Upper lobe of right lung (tissue), 1 donor: ENCODE measurements around the gene PLSCR4. TPM values are rescaled to one million over a fixed set of nuclear protein-coding genes. Genes with fewer than 3 reads are reported as not detected.

Source experiments
- ATAC-seq: fragments of 200-7000 bp; cut with Tn5 transposase; one replicate; pipeline ENCODE4 v1.9.1; 2020; ENCODE audit warnings: mild to moderate bottlenecking, moderate library complexity
- DNase-seq: peaks from one replicate; pipeline ENCODE4 v3.0.0-alpha.2; 2020
- H3K27ac ChIP-seq: fragments of 200-600 bp; one replicate; pipeline ENCODE4 v1.8.0; 2022
- H3K27me3 ChIP-seq: fragments of 200-600 bp; one replicate; pipeline ENCODE4 v1.8.0; 2022; ENCODE audit warnings: mild to moderate bottlenecking
- H3K36me3 ChIP-seq: fragments of 200-600 bp; one replicate; pipeline ENCODE4 v1.8.0; 2022
- H3K4me1 ChIP-seq: fragments of 200-600 bp; one replicate; pipeline ENCODE4 v1.8.0; 2022
- H3K4me3 ChIP-seq: fragments of 200-600 bp; one replicate; pipeline ENCODE4 v1.8.0; 2022; ENCODE audit warnings: mild to moderate bottlenecking
- H3K9me3 ChIP-seq: fragments of 200-600 bp; one replicate; pipeline ENCODE4 v1.8.0; 2022
- intact Hi-C: fragments of 100-400 bp; cut with DNase I; formaldehyde crosslinking; loops from one replicate; pipeline ENCODE4 v1.11.0; 2022
- total RNA-seq: library from RNA; stranded (reverse); fragmentation: NEBNext Ultra II Directional; extraction: Animal tissue kit (Norgen Biotek cat#: 25700); gene quantifications from one replicate; pipeline ENCODE4 v1.2.1, GENCODE V29; 2021
- TF ChIP-seq, protein P1 (sequence below): fragments of 200-600 bp; IDR thresholded peaks from one replicate; pipeline ENCODE4 v1.8.0; 2022; ENCODE audit warnings: antibody characterized with exemption
- donor health status: DM: no; HTN: yes; CAD: no; lungs with severe emphysema.

PLSCR4 gene
- total RNA-seq, 1 donor from 2014 or later = 84.1 TPM

DNA sequence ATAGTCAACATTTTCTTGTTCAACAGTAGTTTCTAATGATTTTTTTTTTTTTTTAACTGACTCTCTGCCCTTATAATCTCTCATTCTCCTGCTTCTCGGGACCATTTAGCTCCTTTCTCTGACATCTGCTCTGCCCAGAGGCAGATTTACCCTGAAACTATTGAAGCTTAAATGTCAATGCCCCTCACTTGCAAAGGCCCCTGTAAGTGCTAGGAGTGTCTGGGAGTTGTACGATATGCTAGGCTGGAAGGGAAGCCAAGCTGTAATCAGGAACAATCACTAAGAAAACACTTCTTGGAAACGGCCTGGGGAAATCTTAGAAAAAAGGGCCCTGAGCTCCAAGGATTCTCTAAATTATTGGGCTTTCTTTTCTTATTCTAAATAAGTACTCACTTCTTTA lies 84.1 kb downstream of the PLSCR4 start:
- Histone ChIP-seq H3K4me3 (no peak overlapping the region), H3K36me3 (no peaks in the 10 kb centered on the region), H3K4me1 (peaks cover 6% of the 10 kb centered on the region), H3K27me3 (no peaks in the 10 kb centered on the region), H3K27ac (no peak overlapping the region), H3K9me3 (no peaks in the 10 kb centered on the region)
- DNase-seq (no peak), ATAC-seq (no peak)
- TF ChIP-seq, protein P1, sequence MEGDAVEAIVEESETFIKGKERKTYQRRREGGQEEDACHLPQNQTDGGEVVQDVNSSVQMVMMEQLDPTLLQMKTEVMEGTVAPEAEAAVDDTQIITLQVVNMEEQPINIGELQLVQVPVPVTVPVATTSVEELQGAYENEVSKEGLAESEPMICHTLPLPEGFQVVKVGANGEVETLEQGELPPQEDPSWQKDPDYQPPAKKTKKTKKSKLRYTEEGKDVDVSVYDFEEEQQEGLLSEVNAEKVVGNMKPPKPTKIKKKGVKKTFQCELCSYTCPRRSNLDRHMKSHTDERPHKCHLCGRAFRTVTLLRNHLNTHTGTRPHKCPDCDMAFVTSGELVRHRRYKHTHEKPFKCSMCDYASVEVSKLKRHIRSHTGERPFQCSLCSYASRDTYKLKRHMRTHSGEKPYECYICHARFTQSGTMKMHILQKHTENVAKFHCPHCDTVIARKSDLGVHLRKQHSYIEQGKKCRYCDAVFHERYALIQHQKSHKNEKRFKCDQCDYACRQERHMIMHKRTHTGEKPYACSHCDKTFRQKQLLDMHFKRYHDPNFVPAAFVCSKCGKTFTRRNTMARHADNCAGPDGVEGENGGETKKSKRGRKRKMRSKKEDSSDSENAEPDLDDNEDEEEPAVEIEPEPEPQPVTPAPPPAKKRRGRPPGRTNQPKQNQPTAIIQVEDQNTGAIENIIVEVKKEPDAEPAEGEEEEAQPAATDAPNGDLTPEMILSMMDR = no peak
- intact Hi-C loops = no loop called here

DNA sequence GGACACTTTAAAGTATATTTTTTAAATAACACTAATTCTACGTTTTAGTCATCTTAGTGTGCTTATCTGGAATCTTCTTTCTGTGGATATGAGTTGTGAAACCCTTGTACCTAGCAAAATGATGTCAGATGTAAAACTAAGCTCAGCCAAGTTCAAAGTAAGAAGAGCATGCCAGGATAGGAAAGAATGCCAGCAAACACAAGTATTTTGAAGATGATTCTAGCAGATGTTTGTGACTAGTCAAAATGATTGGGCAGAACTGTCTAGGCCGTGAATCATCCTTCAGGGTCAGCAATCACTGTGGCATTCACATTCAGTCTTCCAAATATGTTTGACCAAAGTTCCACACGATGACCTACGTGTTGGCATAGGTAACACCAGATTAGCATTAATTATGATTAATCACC lies 84.5 kb downstream of the PLSCR4 start:
- TF ChIP-seq, protein P1 = no peak
- Histone ChIP-seq H3K27me3 (no peaks in the 10 kb centered on the region), H3K27ac (no peak overlapping the region), H3K4me1 (peaks cover 10% of the 10 kb centered on the region), H3K9me3 (no peaks in the 10 kb centered on the region), H3K4me3 (no peak overlapping the region), H3K36me3 (no peaks in the 10 kb centered on the region)
- ATAC-seq = no peak
- intact Hi-C loops = no loop called here
- no peak for DNase-seq

DNA sequence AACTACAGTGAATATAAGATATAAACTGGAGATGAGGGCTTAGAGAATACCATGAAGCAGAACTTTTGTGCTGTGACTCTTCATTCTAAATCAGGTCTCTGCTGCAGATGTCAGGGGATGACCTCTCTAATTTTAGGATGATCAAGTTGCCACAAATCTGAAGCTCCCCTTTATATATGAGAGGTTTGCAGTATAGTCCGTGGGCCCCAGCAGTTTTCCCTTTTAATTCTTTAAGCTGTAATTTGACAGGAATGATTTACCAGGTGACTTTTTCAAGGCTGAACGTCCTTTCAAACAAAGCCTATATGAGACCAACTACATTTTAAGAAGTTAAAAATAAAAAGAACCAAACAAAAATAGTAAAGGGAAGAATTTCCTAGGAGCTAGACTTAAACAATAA lies 85.0 kb downstream of the PLSCR4 start:
- no peaks in the 10 kb centered on the region for H3K27me3 ChIP-seq
- H3K4me3 ChIP-seq = no peak overlapping the region
- TF ChIP-seq, protein P1 = no peak
- no peaks in the 10 kb centered on the region for H3K9me3 ChIP-seq
- intact Hi-C loops = no loop called here
- no peaks in the 10 kb centered on the region for H3K36me3 ChIP-seq
- no peak overlapping the region for H3K27ac ChIP-seq
- H3K4me1 ChIP-seq = peaks cover 10% of the 10 kb centered on the region
- DNase-seq (no peak), ATAC-seq (no peak)

DNA sequence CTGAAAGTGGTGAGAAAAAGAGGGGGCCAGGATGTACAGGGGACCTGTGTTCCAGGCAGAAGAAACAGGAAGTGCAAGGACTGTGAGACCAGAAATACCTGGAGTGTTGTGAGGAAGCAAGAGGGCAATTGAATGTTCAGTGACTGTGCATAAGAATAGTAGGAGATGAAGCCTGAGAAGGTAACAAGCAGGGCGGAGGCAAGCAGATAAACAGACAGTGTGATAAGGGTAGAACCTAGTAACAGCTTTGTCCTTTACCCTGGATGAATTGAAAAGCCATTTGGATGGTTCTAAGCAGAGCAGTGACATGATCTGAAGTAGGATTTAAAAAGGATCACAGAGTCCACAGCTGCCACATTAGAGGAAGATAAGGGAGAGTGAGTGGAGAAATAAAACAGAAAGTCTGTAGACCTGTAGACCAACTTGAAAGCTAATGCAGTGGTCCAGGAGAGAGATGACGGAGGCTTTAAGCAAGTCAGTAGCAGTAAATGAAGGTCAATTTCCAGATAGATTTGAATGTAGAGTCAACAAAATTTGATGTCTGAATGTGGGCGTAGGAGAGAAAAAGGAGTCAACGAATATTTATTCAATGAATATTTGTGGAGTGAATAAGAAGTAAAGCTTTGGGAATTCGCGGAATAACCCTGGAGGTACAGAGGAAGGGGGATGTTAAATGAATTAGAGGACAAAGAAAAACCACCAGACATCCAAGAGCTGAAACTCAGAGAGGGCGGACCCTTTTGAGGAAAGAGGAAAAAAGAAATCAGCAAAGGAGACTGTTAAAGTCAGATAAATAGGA lies 85.7 kb downstream of the PLSCR4 start:
- no peaks in the 10 kb centered on the region for H3K9me3 ChIP-seq
- intact Hi-C loops = no loop called here
- H3K4me3 ChIP-seq = no peak overlapping the region
- H3K27me3 ChIP-seq = no peaks in the 10 kb centered on the region
- no peak for DNase-seq
- no peak overlapping the region for H3K27ac ChIP-seq
- no peaks in the 10 kb centered on the region for H3K36me3 ChIP-seq
- ATAC-seq = no peak
- H3K4me1 ChIP-seq = peaks cover 10% of the 10 kb centered on the region
- TF ChIP-seq, protein P1 = no peak

DNA sequence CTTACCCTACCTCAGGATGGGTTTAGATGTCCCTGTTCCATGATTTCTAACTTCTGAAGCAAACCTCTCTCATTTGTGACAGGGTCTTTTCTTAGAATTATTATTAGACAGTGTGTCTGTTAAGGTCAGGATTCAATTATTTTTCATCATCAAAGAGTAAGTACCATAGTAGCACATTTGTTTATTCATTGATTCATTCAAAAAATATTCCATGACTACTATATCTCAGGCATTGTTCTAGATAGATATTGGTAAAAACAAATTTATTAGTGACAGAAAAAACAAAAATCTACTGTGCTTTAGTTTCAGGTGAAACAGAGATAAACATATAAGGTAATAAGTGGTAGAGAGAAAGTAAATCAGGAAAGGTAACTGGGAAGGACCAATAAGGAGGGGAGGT lies 86.4 kb downstream of the PLSCR4 start:
- DNase-seq (no peak), ATAC-seq (no peak)
- TF ChIP-seq, protein P1 = no peak
- Histone ChIP-seq H3K9me3 (no peaks in the 10 kb centered on the region), H3K27ac (no peak overlapping the region), H3K4me1 (peaks cover 10% of the 10 kb centered on the region), H3K27me3 (no peaks in the 10 kb centered on the region), H3K36me3 (no peaks in the 10 kb centered on the region), H3K4me3 (no peak overlapping the region)
- intact Hi-C loops = no loop called here

DNA sequence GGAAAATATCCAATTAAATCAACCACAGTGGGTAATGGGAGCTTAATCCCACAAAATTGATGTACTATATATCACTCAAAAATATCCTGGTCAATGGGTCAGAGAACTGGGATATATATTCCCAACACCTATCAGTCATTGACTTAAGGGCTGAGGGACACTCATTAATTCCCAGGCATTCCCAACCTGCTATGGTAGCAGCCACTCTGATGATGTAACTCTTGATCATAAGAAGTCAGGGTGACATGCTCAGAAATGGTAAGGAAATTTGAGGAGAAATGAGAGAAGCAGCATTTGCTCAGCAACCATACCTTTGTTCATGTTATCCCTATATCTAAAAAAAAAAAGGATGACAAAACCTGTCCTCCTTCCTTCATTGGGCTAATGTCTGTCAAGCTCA lies 86.8 kb downstream of the PLSCR4 start:
- Histone ChIP-seq H3K27ac (no peak overlapping the region), H3K27me3 (no peaks in the 10 kb centered on the region), H3K9me3 (no peaks in the 10 kb centered on the region), H3K4me1 (peaks cover 10% of the 10 kb centered on the region), H3K4me3 (no peak overlapping the region), H3K36me3 (no peaks in the 10 kb centered on the region)
- TF ChIP-seq, protein P1 = no peak
- intact Hi-C loops = no loop called here
- DNase-seq (no peak), ATAC-seq (no peak)
